Measurements from ENCODE around the gene LRRC45.

DNA sequence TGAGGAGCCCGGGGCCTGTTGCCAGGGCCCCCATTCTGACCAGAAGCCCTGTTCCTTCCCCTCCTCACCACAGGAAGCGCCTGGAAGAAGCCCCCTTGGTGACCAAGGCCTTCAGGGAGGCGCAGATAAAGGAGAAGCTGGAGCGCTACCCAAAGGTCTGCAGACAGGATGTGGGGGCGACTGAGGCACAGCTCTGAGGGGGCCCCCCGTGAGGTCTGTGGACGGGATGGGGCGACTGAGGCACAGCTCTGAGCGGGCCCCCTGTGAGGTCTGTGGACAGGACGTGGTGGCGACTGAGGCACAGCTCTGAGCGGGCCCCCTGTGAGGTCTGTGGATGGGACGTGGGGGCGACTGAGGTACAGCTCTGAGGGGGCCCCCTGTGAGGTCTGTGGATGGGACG, 13.7 kb upstream of the LRRC45 start:
- TF ChIP-seq, protein P1, sequence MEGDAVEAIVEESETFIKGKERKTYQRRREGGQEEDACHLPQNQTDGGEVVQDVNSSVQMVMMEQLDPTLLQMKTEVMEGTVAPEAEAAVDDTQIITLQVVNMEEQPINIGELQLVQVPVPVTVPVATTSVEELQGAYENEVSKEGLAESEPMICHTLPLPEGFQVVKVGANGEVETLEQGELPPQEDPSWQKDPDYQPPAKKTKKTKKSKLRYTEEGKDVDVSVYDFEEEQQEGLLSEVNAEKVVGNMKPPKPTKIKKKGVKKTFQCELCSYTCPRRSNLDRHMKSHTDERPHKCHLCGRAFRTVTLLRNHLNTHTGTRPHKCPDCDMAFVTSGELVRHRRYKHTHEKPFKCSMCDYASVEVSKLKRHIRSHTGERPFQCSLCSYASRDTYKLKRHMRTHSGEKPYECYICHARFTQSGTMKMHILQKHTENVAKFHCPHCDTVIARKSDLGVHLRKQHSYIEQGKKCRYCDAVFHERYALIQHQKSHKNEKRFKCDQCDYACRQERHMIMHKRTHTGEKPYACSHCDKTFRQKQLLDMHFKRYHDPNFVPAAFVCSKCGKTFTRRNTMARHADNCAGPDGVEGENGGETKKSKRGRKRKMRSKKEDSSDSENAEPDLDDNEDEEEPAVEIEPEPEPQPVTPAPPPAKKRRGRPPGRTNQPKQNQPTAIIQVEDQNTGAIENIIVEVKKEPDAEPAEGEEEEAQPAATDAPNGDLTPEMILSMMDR (IDR thresholded peaks at IDR 0.05) = no peak
- TF ChIP-seq POLR2A (IDR thresholded peaks at IDR 0.05) = no peak
